Gastrocnemius medialis (tissue), 4 donors: ENCODE measurements around the gene ADRA2A.

ENCODE experiments used
- POLR2A ChIP-seq, 2 donors: fragments of 450-650 bp; IDR thresholded peaks; one replicate each; pipeline ENCODE4 v1.6.1; 2017; ENCODE audit warnings: antibody characterized with exemption in 2 of 2, mild to moderate bottlenecking in 2 of 2, moderate library complexity in 2 of 2
- TF ChIP-seq, protein P1 (sequence below), 5 experiments: fragments of 450-650 bp in 3 of 5; fragments of 200-600 bp in 2 of 5; sonication (generic) in 2 of 5; IDR thresholded peaks in 4 of 5; conservative IDR thresholded peaks in 1 of 5; 1 replicate in 4 of 5; 2 replicates in 1 of 5; pipeline ENCODE4 v1.5.1; 2016 to 2019; ENCODE audit warnings: antibody characterized with exemption in 5 of 5, mild to moderate bottlenecking in 3 of 5, moderate library complexity in 3 of 5

DNA sequence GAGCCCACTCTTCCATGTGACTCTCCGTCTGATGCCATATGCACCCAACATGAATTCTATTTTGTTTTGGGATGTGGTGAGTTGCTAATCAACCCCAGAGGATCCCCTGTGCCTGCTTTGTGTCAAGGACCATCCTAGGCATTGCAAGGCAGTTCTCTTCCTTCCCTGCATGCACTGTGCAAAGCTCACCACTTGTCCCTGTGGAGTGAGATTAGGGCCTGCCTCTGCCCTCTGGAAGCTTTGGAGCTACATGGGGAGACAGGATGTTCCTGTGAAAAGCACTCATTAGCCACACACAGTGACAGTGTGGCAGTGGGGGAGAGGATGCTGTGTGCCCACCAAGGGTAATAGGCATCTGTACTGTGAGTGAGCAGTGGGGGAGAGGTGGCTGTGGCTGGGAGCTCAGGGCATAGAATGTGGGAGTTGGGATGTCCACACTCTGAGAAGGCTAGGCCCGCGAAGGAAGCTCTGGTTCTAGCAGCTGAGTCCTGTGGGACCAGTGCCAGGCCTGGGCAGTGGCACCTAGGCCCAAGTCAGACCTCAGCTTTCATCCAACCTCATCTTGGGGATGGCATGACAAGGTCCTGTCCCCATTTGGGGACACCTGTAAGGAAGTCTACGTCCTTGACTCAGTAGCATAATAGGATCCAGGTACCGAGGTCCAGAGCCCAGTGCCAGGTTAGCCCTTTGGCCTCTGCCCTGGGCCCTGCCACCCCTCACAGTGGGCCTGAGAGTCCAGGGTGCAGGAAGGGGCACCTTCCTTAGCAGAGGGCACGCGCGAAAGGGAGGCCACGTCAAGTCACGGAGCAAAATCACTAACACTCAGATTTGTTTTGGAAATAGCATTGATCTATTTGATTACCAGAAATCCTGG lies 6.6 kb downstream of the ADRA2A start:
- TF ChIP-seq, protein P1, sequence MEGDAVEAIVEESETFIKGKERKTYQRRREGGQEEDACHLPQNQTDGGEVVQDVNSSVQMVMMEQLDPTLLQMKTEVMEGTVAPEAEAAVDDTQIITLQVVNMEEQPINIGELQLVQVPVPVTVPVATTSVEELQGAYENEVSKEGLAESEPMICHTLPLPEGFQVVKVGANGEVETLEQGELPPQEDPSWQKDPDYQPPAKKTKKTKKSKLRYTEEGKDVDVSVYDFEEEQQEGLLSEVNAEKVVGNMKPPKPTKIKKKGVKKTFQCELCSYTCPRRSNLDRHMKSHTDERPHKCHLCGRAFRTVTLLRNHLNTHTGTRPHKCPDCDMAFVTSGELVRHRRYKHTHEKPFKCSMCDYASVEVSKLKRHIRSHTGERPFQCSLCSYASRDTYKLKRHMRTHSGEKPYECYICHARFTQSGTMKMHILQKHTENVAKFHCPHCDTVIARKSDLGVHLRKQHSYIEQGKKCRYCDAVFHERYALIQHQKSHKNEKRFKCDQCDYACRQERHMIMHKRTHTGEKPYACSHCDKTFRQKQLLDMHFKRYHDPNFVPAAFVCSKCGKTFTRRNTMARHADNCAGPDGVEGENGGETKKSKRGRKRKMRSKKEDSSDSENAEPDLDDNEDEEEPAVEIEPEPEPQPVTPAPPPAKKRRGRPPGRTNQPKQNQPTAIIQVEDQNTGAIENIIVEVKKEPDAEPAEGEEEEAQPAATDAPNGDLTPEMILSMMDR (IDR thresholded peaks at IDR 0.05 in 4 of 5, conservative IDR thresholded peaks at IDR 0.05 in 1 of 5) = no peak
- TF ChIP-seq POLR2A (IDR thresholded peaks at IDR 0.05) = no peak
